ENCODE data around the gene LSMEM2. TPM values are rescaled to one million over a fixed set of nuclear protein-coding genes. Genes with fewer than 3 reads are reported as not detected.
A peak's percentile ranks its signal among the peaks of the same experiment; 100 is the strongest.

The LSMEM2 gene
- total RNA-seq, 1 experiment from 2014 or later, result 0.57 TPM

DNA sequence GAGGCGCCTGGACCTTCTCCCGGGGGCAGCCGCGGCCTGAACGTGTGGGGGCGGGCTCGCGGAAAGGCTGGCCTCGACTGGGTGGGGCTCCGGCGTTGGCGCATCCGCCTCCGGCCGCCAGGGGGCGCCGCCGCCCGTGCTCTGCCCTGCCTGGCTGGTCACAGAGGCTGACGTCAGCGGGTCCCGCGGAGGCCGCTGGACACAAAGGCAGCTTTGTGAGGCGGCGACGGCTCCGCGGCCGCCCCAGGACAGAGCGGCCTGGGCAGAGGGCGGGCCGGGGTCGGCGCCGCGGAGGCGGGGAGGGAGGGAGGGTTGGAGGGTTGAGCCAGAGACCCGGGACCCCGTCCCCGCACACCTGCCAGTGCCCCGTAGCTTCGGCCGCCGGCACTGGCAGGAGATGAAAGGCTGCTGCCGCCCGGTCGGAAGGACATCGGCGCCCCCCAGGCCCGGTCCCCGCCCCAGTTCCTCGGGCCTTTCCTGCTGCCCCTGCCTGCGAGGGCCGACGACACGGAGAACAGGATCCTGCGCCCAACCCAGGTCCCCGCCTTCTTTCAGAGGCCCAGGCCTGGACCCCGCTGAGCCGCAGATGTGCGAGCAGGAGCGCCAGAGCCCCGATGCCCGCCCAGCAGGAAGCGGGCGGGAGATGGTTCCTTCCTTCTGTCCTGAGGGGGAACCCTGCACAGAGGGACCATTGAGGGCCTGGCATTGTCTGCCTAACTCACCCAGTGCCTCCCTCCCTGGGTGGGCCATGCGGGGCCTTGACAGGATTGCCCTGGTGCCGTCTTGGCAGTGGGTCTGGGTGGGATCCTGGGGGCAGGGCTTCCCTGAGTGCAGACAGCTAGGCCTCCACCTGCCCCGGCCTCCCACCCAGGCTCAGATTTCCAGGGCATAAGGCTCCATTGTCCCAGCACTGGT is 18.6 kb upstream of the LSMEM2 start (continued):
- TF ChIP-seq TEAD4 (CRISPR knock-in tag; IDR thresholded peaks at IDR 0.05), result no peak
- 0 out of 2 replicates have a peak, but pooled peaks have one; percentile 55 for TF ChIP-seq MYBL2 (CRISPR knock-in tag; IDR thresholded peaks at IDR 0.05)
- TF ChIP-seq, protein P1, sequence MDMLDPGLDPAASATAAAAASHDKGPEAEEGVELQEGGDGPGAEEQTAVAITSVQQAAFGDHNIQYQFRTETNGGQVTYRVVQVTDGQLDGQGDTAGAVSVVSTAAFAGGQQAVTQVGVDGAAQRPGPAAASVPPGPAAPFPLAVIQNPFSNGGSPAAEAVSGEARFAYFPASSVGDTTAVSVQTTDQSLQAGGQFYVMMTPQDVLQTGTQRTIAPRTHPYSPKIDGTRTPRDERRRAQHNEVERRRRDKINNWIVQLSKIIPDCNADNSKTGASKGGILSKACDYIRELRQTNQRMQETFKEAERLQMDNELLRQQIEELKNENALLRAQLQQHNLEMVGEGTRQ (CRISPR knock-in tag; IDR thresholded peaks at IDR 0.05), result no peak
- no peak for TF ChIP-seq FOXJ3 (CRISPR knock-in tag; IDR thresholded peaks at IDR 0.05; ENCODE audit: borderline replicate concordance)
- TF ChIP-seq GABPB1 (CRISPR knock-in tag; IDR thresholded peaks at IDR 0.05), result peak; percentile 81; the same call in 1 of the 2 replicates
- TF ChIP-seq, protein P2, sequence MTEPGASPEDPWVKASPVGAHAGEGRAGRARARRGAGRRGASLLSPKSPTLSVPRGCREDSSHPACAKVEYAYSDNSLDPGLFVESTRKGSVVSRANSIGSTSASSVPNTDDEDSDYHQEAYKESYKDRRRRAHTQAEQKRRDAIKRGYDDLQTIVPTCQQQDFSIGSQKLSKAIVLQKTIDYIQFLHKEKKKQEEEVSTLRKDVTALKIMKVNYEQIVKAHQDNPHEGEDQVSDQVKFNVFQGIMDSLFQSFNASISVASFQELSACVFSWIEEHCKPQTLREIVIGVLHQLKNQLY (CRISPR knock-in tag; IDR thresholded peaks at IDR 0.05), result no peak
- TF ChIP-seq ZNF232 (CRISPR knock-in tag; IDR thresholded peaks at IDR 0.05), result no peak
- no peak for TF ChIP-seq JAZF1 (CRISPR knock-in tag; IDR thresholded peaks at IDR 0.05)
- no peak for TF ChIP-seq ZNF121 (CRISPR knock-in tag; IDR thresholded peaks at IDR 0.05)
- TF ChIP-seq TP53 (CRISPR knock-in tag; IDR thresholded peaks at IDR 0.05), result no peak
- TF ChIP-seq ZBTB21 (CRISPR knock-in tag; IDR thresholded peaks at IDR 0.05; ENCODE audit: borderline replicate concordance), result peak; percentile 41; the same call in 1 of the 2 replicates
- TF ChIP-seq ZNF423 (CRISPR knock-in tag; IDR thresholded peaks at IDR 0.05), result 0 out of 2 replicates have a peak, but pooled peaks have one; percentile 25
- TF ChIP-seq KAT7 (CRISPR knock-in tag; IDR thresholded peaks at IDR 0.05; ENCODE audit: borderline replicate concordance), result no peak
- TF ChIP-seq, protein P3, sequence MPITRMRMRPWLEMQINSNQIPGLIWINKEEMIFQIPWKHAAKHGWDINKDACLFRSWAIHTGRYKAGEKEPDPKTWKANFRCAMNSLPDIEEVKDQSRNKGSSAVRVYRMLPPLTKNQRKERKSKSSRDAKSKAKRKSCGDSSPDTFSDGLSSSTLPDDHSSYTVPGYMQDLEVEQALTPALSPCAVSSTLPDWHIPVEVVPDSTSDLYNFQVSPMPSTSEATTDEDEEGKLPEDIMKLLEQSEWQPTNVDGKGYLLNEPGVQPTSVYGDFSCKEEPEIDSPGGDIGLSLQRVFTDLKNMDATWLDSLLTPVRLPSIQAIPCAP (CRISPR knock-in tag; IDR thresholded peaks at IDR 0.05), result no peak
- TF ChIP-seq ETV6 (CRISPR knock-in tag; IDR thresholded peaks at IDR 0.05), result peak; percentile 60; the same call in 1 of the 2 replicates
- TF ChIP-seq CREM (CRISPR knock-in tag; IDR thresholded peaks at IDR 0.05), result peak; percentile 82; the same call in 1 of the 2 replicates
- peak; percentile 84; the same call in 1 of the 2 replicates for TF ChIP-seq SP1 (CRISPR knock-in tag; conservative IDR thresholded peaks at IDR 0.05)
- TF ChIP-seq EMX1 (CRISPR knock-in tag; IDR thresholded peaks at IDR 0.05), result peak; percentile 50; the same call in 1 of the 2 replicates
- no peak for TF ChIP-seq GRHL2 (CRISPR knock-in tag; IDR thresholded peaks at IDR 0.05; ENCODE audit: insufficient replicate concordance, severe bottlenecking)
- TF ChIP-seq HMGA2 (CRISPR knock-in tag; IDR thresholded peaks at IDR 0.05), result no peak
- TF ChIP-seq NFE2L1 (CRISPR knock-in tag; IDR thresholded peaks at IDR 0.05), result peak; percentile 48; the same call in 1 of the 2 replicates
- TF ChIP-seq ZNF396 (CRISPR knock-in tag; IDR thresholded peaks at IDR 0.05; ENCODE audit: borderline replicate concordance), result no peak
- TF ChIP-seq, protein P4, sequence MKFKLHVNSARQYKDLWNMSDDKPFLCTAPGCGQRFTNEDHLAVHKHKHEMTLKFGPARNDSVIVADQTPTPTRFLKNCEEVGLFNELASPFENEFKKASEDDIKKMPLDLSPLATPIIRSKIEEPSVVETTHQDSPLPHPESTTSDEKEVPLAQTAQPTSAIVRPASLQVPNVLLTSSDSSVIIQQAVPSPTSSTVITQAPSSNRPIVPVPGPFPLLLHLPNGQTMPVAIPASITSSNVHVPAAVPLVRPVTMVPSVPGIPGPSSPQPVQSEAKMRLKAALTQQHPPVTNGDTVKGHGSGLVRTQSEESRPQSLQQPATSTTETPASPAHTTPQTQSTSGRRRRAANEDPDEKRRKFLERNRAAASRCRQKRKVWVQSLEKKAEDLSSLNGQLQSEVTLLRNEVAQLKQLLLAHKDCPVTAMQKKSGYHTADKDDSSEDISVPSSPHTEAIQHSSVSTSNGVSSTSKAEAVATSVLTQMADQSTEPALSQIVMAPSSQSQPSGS (CRISPR knock-in tag; IDR thresholded peaks at IDR 0.05; ENCODE audit: borderline replicate concordance, low read depth), result 0 out of 2 replicates have a peak, but pooled peaks have one; percentile 23
- no peak for TF ChIP-seq ESRRA (CRISPR knock-in tag; IDR thresholded peaks at IDR 0.05; ENCODE audit: borderline replicate concordance)
- peak; percentile 28; the same call in 1 of the 2 replicates for TF ChIP-seq OVOL2 (CRISPR knock-in tag; IDR thresholded peaks at IDR 0.05; ENCODE audit: borderline replicate concordance)
- TF ChIP-seq, protein P5, sequence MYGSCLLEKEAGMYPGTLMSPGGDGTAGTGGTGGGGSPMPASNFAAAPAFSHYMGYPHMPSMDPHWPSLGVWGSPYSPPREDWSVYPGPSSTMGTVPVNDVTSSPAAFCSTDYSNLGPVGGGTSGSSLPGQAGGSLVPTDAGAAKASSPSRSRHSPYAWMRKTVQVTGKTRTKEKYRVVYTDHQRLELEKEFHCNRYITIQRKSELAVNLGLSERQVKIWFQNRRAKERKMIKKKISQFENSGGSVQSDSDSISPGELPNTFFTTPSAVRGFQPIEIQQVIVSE (CRISPR knock-in tag; IDR thresholded peaks at IDR 0.05; ENCODE audit: borderline replicate concordance), result no peak; the same call in 1 of the 2 replicates
- TF ChIP-seq, protein P6, sequence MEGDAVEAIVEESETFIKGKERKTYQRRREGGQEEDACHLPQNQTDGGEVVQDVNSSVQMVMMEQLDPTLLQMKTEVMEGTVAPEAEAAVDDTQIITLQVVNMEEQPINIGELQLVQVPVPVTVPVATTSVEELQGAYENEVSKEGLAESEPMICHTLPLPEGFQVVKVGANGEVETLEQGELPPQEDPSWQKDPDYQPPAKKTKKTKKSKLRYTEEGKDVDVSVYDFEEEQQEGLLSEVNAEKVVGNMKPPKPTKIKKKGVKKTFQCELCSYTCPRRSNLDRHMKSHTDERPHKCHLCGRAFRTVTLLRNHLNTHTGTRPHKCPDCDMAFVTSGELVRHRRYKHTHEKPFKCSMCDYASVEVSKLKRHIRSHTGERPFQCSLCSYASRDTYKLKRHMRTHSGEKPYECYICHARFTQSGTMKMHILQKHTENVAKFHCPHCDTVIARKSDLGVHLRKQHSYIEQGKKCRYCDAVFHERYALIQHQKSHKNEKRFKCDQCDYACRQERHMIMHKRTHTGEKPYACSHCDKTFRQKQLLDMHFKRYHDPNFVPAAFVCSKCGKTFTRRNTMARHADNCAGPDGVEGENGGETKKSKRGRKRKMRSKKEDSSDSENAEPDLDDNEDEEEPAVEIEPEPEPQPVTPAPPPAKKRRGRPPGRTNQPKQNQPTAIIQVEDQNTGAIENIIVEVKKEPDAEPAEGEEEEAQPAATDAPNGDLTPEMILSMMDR (IDR thresholded peaks at IDR 0.05), result peak; percentile 98
- TF ChIP-seq, protein P7, sequence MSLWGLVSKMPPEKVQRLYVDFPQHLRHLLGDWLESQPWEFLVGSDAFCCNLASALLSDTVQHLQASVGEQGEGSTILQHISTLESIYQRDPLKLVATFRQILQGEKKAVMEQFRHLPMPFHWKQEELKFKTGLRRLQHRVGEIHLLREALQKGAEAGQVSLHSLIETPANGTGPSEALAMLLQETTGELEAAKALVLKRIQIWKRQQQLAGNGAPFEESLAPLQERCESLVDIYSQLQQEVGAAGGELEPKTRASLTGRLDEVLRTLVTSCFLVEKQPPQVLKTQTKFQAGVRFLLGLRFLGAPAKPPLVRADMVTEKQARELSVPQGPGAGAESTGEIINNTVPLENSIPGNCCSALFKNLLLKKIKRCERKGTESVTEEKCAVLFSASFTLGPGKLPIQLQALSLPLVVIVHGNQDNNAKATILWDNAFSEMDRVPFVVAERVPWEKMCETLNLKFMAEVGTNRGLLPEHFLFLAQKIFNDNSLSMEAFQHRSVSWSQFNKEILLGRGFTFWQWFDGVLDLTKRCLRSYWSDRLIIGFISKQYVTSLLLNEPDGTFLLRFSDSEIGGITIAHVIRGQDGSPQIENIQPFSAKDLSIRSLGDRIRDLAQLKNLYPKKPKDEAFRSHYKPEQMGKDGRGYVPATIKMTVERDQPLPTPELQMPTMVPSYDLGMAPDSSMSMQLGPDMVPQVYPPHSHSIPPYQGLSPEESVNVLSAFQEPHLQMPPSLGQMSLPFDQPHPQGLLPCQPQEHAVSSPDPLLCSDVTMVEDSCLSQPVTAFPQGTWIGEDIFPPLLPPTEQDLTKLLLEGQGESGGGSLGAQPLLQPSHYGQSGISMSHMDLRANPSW (CRISPR knock-in tag; conservative IDR thresholded peaks at IDR 0.05; ENCODE audit: low read depth), result 0 out of 2 replicates have a peak, but pooled peaks have one; percentile 58
- TF ChIP-seq GTF2I (CRISPR knock-in tag; conservative IDR thresholded peaks at IDR 0.05), result no peak

Measured in WTC11 (cell line).